A172 (cell line): ENCODE results near the gene FEM1C. TPM values are rescaled to one million over a fixed set of nuclear protein-coding genes. Genes with fewer than 3 reads are reported as not detected.

Experiments used
- DNase-seq: peaks from one replicate; pipeline ENCODE4 v3.0.0-alpha.2; 2015; ENCODE audit warnings: low spot score
- total RNA-seq: library from RNA; depleted of rRNA; stranded (reverse); fragments of >200 nt; shearing (Covaris generic); gene quantifications from 2 replicates; pipeline ENCODE4 v1.2.3, GENCODE V29; 2014; rRNA removed

The FEM1C gene
- total RNA-seq, 1 experiment from 2014 or later: 21.3 TPM

GRCh38 chr5:115477581-115477980, 67.0 kb downstream of the FEM1C start:
- DNase-seq: no peak

DNA sequence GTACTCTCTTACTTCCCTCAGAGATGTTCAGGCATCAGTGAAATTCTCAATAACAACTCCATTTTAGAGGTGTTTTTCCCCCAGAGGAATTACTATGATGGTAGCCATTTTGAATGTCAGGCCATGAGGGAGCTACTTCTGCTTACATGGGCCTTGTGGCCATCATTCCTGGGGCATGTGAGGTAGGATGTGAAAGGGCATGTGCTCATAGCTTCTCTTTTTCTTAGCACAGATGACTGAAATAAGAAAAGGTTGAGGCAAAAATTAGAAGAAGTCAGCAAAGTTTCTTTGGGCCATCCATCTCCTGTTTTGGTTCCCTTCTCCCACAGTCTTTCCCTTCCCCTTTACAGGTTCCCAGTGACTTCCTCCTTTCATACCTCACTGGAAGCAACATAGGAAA, 68.8 kb downstream of the FEM1C start:
- DNase-seq: no peak

DNA sequence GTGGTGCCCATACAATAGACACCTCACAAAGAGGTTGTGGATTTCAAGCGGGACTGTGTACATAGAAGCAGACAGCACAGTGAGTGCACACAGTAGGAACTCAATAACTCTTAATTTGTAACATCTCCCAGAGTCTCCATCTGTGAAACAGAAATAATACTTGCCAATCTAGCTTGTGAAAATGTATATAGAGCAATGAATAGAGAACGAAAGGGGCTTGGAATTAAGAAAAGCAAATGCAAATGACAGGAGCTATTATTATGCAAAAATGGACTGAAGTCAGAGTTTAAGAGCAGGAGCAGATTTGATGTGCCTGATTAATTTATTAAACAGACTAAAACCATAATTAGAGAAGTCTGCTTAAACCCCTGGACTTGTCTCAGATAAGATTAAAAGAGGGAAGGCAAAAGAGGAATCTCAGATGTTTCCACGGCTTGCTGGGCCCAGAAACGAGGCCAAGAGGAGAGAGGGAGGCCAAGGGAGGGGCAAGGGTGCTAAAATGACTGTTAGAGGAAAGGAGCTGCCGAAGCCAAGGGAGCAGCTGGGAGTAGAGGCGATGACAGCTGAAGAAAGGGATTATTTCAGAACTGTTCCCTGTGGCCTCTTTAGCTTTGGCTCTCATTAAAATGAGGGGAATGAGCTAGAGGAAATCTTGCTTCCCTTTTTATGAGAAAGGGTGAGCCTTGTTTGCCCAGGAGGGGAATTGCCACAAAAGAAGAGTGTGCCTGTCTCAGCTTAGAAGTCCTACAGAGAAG, 72.1 kb downstream of the FEM1C start:
- no peak for DNase-seq

DNA sequence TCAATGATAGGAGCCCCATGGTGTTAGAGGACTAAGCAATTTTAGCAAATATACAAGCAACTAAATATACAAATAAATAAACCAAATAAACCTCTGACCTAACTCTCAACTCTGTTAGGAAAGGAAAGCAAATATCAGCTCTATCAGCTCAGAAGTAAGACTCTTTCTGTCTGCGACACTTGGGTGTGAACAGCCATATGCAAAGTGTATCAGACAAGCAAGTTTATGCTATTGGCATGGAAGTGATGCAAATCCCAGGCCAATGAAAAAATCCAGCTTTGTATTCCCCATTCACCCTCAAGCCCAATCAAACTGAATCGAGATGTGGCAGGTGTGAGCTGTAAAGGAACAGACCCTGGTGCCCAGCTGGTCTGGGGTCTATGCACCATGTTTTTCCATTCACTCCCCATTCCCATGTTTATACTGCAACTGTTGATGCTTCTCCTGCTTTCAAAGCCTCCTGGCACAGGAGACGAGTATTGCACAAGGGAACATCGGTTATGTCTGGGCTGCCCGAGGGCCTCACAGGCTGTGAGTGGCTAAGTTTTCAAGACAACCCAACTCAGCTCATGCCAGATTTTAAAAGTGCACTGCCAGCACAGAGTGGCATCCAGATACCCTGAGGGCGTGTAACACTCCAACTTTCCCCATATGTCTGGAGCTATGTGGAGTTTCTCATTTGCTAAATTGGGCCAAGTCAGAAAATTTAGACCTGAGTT, 73.1 kb downstream of the FEM1C start:
- no peak for DNase-seq

GRCh38 chr5:115470921-115471320, 73.7 kb downstream of the FEM1C start:
- DNase-seq: no peak

Other genes starting within 250 kb of the FEM1C start
- 18.0 and 23.3 TPM in 2 replicates for gene CCDC112, start 248.1 kb downstream of the FEM1C start, total RNA-seq
- gene TICAM2, start 57.7 kb upstream of the FEM1C start, total RNA-seq: 10.0 and 11.1 TPM in 2 replicates
- 147 and 165 TPM in 2 replicates for gene TMED7, start 81.3 kb upstream of the FEM1C start, total RNA-seq